Peyer's patch (tissue), 4 donors: ENCODE measurements around the gene TSPAN18.

Source experiments
- CTCF ChIP-seq, 6 experiments: fragments of 450-650 bp in 4 of 6; fragments of 200-600 bp in 2 of 6; sonication (generic) in 1 of 6; IDR thresholded peaks; one replicate each; pipeline ENCODE4 v1.5.1; 2017 to 2019; ENCODE audit warnings: antibody characterized with exemption in 6 of 6, mild to moderate bottlenecking in 3 of 6, moderate library complexity in 1 of 6
- POLR2A ChIP-seq, 2 donors: fragments of 450-650 bp; IDR thresholded peaks; one replicate each; pipeline ENCODE4 v1.5.1; 2017; ENCODE audit warnings: antibody characterized with exemption in 2 of 2, mild to moderate bottlenecking in 2 of 2, moderate library complexity in 2 of 2

GRCh38 chr11:44905131-44905866 lies 178.5 kb downstream of the TSPAN18 start:
- no peak for TF ChIP-seq CTCF (IDR thresholded peaks at IDR 0.05)
- no peak for TF ChIP-seq POLR2A (IDR thresholded peaks at IDR 0.05)
